ENCODE data around the gene PARD3B. TPM values are rescaled to one million over a fixed set of nuclear protein-coding genes. Genes with fewer than 3 reads are reported as not detected.
A peak's percentile ranks its signal among the peaks of the same experiment; 100 is the strongest.
"Not testable (repeated sequence)": the region's sequence is repeated elsewhere in the genome, so short reads cannot be mapped to it uniquely, and the experiment has no call there.

The PARD3B gene
- total RNA-seq, 1 experiment from 2014 or later = 0.37 TPM

GRCh38 chr2:205216580-205216979, 671.3 kb downstream of the PARD3B start:
- no peak for DNase-seq (ENCODE audit: low read depth, low spot score)
- in situ Hi-C loops (cut with HindIII; ENCODE audit: low pct_unique_long_range_greater_than_20kb, low sequenced_read_pairs) = no loop called here

GRCh38 chr2:205217004-205217403, 671.7 kb downstream of the PARD3B start:
- in situ Hi-C loops (cut with HindIII; ENCODE audit: low pct_unique_long_range_greater_than_20kb, low sequenced_read_pairs) = no loop called here

DNA sequence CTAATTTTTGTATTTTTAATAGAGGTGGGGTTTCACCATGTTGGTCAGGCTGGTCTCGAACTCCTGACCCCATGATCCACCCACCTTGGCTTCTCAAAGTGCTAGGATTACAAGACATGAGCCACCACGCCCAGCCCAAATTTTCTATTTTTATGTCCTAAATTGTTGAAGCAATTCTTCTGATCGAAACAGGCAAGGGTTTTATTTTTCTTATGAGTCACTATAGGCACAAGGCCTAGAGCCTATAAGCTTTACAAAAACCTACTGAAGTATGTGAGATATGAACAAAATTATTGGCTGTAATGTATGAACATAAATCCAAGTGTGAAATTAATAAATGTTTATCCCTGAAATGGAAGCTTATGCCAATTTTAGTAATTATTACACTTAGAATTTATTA, 672.8 kb downstream of the PARD3B start:
- no peak for DNase-seq (ENCODE audit: low read depth, low spot score)
- in situ Hi-C loops (cut with HindIII; ENCODE audit: low pct_unique_long_range_greater_than_20kb, low sequenced_read_pairs) = no loop called here

More at GRCh38 chr2:205217004-205217403, 671.7 kb downstream of the PARD3B start:
- DNase-seq (ENCODE audit: low read depth, low spot score) = no peak

DNA sequence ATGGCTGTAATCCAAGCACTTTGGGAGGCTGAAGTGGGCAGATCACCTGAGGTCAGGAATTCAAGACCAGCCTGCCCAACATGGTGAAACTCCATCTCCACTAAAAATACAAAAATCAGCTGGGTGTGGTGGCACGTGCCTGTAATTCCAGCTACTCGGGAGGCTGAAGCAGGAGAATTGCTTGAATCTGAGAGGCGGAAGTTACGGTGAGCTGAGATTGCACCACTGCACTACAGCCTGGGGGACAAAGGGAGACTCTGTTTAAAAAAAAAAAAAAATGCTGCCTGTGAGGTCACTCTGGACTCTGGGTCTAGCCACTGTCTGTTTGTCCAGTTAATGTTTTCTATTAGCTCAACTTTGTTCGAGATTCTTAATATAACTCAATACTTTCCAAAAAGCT, 673.5 kb downstream of the PARD3B start:
- in situ Hi-C loops (cut with HindIII; ENCODE audit: low pct_unique_long_range_greater_than_20kb, low sequenced_read_pairs) = not testable (repeated sequence)

DNA sequence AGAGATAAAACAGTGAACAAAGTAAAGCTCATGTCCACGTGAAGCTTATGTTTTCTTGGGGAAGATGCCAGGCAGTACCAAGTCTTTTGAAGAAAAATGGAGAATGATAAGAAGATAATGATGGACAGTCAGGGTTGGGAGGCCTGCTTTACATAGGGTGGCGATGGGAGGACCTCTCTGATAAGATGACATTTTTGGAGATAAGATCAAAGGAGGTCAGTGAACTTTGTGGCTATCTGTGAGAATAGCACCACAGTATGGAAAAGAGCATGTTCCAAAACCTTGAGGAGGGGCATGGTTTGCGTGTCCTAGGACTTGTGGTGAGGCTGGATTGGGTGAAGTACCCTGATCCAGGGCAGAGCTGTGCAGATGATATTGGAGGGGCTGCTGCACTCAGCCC, 675.3 kb downstream of the PARD3B start:
- DNase-seq (ENCODE audit: low read depth, low spot score) = no peak
- in situ Hi-C loops (cut with HindIII; ENCODE audit: low pct_unique_long_range_greater_than_20kb, low sequenced_read_pairs) = no loop called here

More for the DNA sequence above, 673.5 kb downstream of the PARD3B start:
- DNase-seq (ENCODE audit: low read depth, low spot score) = peak; percentile 26

- in situ Hi-C loops (cut with HindIII; ENCODE audit: low pct_unique_long_range_greater_than_20kb, low sequenced_read_pairs) = no loop called here
- DNase-seq (ENCODE audit: low read depth, low spot score) = no peak
These were observed 686.8 kb downstream of the PARD3B start for GRCh38 chr2:205232086-205232485.

GRCh38 chr2:205235434-205235833, 690.2 kb downstream of the PARD3B start:
- in situ Hi-C loops (cut with HindIII; ENCODE audit: low pct_unique_long_range_greater_than_20kb, low sequenced_read_pairs) = no loop called here
- no peak for DNase-seq (ENCODE audit: low read depth, low spot score)

DNA sequence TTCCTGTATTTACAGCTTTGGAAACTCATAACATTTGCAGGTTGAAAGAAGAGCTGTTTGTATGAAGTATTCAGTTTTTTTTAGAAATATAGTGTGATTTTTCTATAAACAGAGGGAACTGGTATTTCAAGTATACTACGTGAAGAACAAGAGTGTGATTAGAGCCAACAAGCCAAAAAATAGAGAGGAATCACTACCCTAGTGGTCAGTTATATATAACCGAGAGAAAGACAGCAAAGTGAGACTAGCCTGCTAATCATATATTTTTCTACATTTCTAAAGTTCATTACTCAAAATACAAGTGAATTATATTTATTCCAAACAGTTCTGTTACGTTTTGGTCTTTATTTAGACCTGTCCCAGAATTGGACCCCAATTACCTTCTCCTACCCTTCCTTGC, 692.2 kb downstream of the PARD3B start:
- in situ Hi-C loops (cut with HindIII; ENCODE audit: low pct_unique_long_range_greater_than_20kb, low sequenced_read_pairs) = no loop called here
- no peak for DNase-seq (ENCODE audit: low read depth, low spot score)

GRCh38 chr2:205245001-205245400, 699.7 kb downstream of the PARD3B start:
- no peak for DNase-seq (ENCODE audit: low read depth, low spot score)
- in situ Hi-C loops (cut with HindIII; ENCODE audit: low pct_unique_long_range_greater_than_20kb, low sequenced_read_pairs) = no loop called here

DNA sequence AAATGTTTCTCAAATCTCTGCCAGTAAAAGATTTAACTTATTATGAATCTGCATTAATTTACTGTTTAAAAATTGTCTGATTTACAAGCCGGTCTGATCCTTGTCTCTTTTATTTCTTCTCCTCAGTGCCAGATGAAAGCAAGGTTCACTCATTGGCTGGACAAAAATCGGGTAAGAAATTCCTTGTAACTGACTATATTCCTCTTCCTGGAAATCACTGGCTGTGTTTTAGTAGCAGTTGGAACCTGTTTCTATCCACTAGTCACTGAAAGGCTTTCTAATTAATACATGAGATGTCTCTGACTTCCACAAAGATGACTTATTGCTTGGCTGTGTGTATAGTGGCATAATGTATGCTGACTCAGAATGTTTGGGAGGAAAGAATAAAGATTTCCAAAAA, 700.4 kb downstream of the PARD3B start:
- in situ Hi-C loops (cut with HindIII; ENCODE audit: low pct_unique_long_range_greater_than_20kb, low sequenced_read_pairs) = no loop called here
- no peak for DNase-seq (ENCODE audit: low read depth, low spot score)

DNA sequence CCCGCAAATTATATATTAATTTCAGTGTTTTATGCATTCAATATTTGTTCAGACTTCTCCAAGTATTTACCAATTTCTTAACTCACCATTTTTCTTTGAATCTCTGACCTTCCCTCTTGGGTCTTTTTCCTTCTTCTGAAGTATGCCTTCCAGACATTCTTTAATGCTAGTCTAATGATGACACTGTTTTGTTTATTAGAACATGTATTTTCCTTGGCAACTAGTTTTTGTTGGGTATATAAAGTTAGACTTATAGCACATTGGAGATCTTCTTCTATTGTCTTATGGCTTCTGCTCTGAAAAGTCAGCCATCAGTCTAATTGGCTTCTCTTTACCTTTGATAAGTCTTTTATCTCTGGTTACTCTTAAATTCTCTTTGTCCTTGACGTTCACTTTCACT, 713.8 kb downstream of the PARD3B start:
- in situ Hi-C loops (cut with HindIII; ENCODE audit: low pct_unique_long_range_greater_than_20kb, low sequenced_read_pairs) = no loop called here
- DNase-seq (ENCODE audit: low read depth, low spot score) = no peak

DNA sequence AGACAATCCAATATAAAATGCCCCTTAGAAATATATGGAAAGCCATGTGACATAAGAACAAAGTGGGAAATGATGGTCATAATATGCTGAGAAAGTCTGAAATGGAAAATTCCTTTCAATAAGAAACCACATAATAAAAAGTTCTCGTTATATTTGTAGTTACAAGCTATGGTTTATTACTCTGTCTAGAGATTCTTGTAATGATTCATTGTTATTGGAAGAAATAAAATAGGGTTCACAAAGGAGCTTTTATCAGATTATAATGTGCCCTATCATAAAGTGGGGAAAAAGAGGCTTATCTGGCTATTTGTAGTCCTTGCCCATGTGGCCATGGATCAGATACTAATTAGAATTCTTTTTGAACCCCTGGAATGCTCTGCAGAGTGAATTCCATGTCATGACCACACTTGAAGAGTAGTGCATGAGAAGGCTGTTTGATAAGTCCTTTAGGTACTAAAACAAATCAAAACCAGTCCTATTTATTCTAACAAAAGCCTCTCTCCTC, 716.3 kb downstream of the PARD3B start:
- in situ Hi-C loops (cut with HindIII; ENCODE audit: low pct_unique_long_range_greater_than_20kb, low sequenced_read_pairs) = no loop called here
- DNase-seq (ENCODE audit: low read depth, low spot score) = no peak

DNA sequence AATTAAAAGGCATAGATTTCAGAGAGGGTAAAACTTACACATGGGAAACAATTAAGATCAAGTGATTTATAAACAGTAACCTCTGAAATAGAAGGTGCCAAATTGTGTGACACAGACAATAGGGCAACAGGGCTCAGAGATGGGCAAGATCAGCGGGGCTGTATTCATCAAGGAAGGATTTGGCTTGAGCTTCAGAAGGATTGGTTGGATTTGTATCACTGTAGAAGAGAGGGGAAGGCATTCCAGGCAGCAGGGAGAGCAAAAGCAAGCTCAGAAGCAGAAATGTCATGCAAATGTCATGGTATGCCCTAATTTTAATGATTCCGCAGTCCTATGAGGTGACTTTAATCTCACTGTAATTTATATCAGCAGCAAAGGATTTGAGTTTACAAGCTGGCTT, 722.0 kb downstream of the PARD3B start:
- DNase-seq (ENCODE audit: low read depth, low spot score) = no peak
- in situ Hi-C loops (cut with HindIII; ENCODE audit: low pct_unique_long_range_greater_than_20kb, low sequenced_read_pairs) = no loop called here

GRCh38 chr2:205270689-205271088, 725.4 kb downstream of the PARD3B start:
- DNase-seq (ENCODE audit: low read depth, low spot score) = peak; percentile 17
- in situ Hi-C loops (cut with HindIII; ENCODE audit: low pct_unique_long_range_greater_than_20kb, low sequenced_read_pairs) = no loop called here

DNA sequence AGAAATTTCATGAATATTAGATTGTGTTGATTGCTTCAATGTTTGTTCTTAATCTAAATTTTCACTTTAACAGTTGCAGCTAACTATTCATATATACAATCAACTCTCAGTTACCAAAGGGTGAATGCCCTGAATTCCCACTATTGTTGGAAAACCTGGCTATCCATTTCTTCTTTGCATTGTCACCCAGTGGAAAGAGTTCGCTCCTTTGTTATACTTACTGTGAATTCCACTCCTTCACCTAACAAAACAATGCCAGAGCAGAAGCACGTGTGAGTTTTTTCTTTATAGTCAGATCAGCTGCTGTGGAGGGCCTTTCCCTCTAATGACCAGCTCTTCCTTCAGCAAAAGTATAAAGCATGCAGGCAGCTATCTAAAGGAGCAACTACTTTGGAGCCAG, 727.9 kb downstream of the PARD3B start:
- in situ Hi-C loops (cut with HindIII; ENCODE audit: low pct_unique_long_range_greater_than_20kb, low sequenced_read_pairs) = no loop called here
- DNase-seq (ENCODE audit: low read depth, low spot score) = no peak

GRCh38 chr2:205273627-205274026, 728.4 kb downstream of the PARD3B start:
- in situ Hi-C loops (cut with HindIII; ENCODE audit: low pct_unique_long_range_greater_than_20kb, low sequenced_read_pairs) = no loop called here
- DNase-seq (ENCODE audit: low read depth, low spot score) = no peak

- in situ Hi-C loops (cut with HindIII; ENCODE audit: low pct_unique_long_range_greater_than_20kb, low sequenced_read_pairs) = no loop called here
- DNase-seq (ENCODE audit: low read depth, low spot score) = no peak
These were observed 729.5 kb downstream of the PARD3B start for GRCh38 chr2:205274801-205275200.

DNA sequence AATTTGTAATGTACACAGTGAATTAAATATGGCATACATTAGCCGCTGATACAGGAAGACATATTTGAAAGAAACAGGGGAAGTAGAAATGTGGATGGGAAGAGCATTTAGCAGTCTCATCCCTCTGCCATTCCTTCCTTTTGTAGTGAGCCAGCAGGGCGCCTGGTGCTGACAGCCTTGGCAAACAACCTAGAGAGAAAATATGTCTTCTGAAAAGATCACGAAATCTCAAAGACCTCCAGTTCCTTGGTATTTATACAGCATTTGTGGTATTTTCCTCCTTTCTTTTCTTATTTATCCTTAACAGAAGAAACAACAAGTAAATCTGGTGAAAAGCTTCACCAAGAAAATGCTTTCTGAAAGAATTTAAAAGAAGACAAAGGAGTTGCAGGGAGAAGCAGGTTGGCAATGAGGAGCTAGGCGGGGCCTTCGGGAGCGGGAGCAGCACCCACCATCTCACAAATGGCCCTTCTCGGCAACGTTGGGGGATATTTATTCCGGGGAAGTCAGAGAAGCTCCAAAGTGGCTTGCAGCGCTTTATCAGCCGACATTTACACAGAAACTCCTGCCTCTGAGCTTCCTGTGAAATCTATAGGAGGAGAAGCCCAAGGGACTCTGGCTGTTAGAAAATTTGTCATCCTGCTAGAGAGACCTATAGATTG, 731.0 kb downstream of the PARD3B start:
- in situ Hi-C loops (cut with HindIII; ENCODE audit: low pct_unique_long_range_greater_than_20kb, low sequenced_read_pairs) = no loop called here

DNA sequence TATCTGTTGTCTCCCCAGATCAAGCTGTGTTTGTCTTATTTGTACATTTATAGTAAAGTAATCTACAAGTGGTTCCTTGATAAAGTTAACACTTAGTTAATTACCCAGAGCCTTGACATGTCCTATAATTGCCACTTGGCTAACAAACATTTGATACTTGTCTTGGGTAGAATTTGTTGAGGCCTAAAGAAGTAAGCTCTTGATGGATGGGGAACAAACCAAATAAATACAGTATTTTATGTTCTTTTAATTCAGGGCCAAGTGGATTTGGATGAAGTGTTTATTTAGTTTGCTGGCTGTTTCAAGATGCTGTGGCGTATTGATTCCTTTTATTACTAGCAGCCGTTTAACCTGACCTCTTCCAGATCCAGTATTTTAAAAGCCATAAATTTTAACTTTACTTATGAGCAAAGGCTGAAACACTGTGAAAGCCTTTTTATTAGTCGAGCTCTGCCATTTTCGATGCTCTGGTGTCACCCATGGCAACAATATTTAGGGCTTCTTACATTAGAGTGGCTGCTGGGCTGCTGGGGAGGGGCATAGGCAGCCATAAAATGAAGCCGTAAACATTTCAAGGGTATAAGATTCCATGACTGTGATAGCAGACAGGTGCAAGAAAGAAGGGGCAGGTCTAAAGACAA, 735.4 kb downstream of the PARD3B start:
- in situ Hi-C loops (cut with HindIII; ENCODE audit: low pct_unique_long_range_greater_than_20kb, low sequenced_read_pairs) = no loop called here
- no peak for DNase-seq (ENCODE audit: low read depth, low spot score)

More for the DNA sequence above, 731.0 kb downstream of the PARD3B start:
- DNase-seq (ENCODE audit: low read depth, low spot score) = no peak
